HG03521 (cell line): Measurements from ENCODE around the gene MAD2L1BP.
A peak's percentile ranks its signal among the peaks of the same experiment; 100 is the strongest.
"Not testable (repeated sequence)": the region's sequence is repeated elsewhere in the genome, so short reads cannot be mapped to it uniquely, and the experiment has no call there.

ENCODE experiments used
- ATAC-seq: cut with Tn5 transposase; IDR thresholded peaks from one replicate; pipeline ENCODE4 v1.9.1; 2021; ENCODE audit warnings: mild to moderate bottlenecking, moderate library complexity; ENCODE audit not compliant: unreplicated experiment

The MAD2L1BP gene, protein sequence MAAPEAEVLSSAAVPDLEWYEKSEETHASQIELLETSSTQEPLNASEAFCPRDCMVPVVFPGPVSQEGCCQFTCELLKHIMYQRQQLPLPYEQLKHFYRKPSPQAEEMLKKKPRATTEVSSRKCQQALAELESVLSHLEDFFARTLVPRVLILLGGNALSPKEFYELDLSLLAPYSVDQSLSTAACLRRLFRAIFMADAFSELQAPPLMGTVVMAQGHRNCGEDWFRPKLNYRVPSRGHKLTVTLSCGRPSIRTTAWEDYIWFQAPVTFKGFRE

GRCh38 chr6:43635387-43636307, at the start of gene MAD2L1BP:
Gene MAD2L1BP (plus strand): TSS chr6:43635840. CDS start chr6:43635876, 36 bp downstream.
- peak; percentile 70 for ATAC-seq

GRCh38 chr6:43588194-43588593, 47.4 kb upstream of the MAD2L1BP start:
- no peak for ATAC-seq

DNA sequence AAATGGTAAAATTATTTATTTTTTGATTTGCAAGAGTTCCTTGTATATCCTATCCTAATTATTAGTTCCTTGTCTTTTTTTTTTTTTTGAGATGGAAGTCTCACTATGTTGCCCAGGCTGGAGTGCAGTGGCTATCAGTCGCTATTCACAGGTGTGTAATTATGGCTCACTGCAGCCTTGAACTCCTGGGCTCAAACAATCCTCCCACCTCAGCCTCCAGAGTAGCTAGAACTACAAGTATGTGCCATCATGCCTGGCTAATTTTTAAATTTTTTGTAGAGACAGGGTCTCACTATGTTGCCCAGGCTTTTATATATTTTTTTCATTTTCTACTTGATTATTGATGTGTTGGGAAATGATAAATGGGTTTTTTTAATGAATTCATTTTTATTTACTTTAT, 46.1 kb upstream of the MAD2L1BP start:
- not testable (repeated sequence) for ATAC-seq

DNA sequence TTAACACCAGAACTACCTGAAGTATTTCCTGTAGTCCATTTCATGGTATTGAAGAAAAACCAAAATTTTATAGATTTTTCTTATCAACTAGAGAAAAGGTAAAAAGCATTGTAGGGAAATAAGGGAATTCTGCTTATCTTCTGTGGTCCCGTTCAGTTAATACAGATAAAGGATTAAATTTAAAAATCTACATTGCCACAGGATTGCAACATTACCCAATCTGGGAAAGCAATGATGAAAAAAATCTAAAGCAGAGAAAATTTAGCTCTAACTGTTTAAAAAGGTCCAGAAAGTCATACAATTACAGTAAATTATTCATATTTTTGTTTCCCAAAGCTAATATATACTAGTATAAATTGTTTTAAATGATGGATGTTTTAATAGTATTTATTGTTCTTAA, 41.7 kb upstream of the MAD2L1BP start:
- no peak for ATAC-seq

DNA sequence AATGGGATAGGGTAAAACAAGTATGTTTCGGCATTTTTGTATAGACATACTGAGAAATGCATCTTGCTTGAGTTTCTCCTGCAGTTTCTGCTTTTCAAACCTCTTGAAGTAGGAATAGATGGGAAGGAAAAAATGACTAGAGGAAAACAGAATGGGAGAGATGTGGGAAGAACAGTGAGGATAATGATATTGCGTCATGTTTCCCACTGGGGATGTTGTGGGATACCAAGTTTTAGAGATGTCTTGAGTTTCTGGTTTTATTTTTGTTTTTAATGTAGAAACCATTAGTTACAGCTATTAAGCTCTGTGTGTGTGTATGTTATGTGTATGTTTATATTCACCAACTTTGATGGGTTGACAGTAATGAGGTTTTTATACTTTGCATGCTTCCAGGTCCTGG, 35.0 kb upstream of the MAD2L1BP start:
- no peak for ATAC-seq

- no peak for ATAC-seq
Measured at GRCh38 chr6:43604174-43604573, 31.5 kb upstream of the MAD2L1BP start.

- ATAC-seq: no peak
Measured at GRCh38 chr6:43606019-43606418, 29.6 kb upstream of the MAD2L1BP start.

- no peak for ATAC-seq
Measured at GRCh38 chr6:43608310-43608763, 27.3 kb upstream of the MAD2L1BP start.

DNA sequence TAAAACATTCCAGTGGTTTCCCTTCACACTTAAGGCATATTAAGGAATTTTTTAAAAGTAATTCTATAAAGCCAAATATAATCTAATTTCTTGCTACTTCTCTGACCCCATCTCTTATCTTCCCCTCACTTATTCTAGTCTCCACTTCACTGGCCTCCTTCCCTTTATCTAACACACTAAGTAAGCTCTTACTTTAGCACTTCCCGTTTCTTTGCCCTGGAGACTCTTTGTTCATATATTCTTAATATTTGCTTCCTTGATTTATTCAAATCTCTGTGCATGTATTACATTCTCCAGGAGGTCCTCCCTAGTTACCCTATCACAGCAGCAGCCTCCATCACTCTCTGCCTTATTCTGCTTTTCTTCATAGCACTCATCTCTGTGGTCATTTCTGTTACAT, 26.8 kb upstream of the MAD2L1BP start:
- no peak for ATAC-seq

GRCh38 chr6:43609402-43609801, 26.2 kb upstream of the MAD2L1BP start:
- no peak for ATAC-seq

- no peak for ATAC-seq
Measured at GRCh38 chr6:43610431-43610830, 25.2 kb upstream of the MAD2L1BP start.

DNA sequence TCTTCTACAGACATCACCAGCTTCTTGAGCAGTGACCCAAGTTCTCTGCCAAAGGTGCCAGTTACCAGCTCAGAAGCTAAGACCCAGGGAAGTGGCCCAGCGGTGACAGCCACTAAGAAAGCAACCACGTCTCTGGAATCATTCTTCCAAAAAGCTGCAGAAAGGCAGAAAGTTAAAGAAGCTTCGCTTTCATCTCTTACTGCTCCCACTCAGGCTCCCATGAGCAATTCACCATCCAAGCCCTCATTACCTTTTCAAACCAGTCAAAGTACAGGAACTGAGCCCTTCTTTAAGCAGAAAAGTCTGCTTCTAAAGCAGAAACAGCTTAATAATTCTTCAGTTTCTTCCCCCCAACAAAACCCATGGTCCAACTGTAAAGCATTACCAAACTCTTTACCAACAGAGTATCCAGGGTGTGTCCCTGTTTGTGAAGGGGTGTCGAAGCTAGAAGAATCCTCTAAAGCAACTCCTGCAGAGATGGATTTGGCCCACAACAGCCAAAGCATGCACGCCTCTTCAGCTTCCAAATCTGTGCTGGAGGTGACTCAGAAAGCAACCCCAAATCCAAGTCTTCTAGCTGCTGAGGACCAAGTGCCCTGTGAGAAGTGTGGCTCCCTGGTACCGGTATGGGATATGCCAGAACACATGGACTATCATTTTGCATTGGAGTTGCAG, 21.8 kb upstream of the MAD2L1BP start:
- no peak for ATAC-seq

- no peak for ATAC-seq
Measured at GRCh38 chr6:43614396-43614730, 21.3 kb upstream of the MAD2L1BP start.

- no peak for ATAC-seq
Measured at GRCh38 chr6:43616725-43617472, 18.7 kb upstream of the MAD2L1BP start.

- ATAC-seq: no peak
Measured at GRCh38 chr6:43621078-43621835, 14.4 kb upstream of the MAD2L1BP start.

- ATAC-seq: no peak
Measured at GRCh38 chr6:43621836-43622180, 13.8 kb upstream of the MAD2L1BP start.

DNA sequence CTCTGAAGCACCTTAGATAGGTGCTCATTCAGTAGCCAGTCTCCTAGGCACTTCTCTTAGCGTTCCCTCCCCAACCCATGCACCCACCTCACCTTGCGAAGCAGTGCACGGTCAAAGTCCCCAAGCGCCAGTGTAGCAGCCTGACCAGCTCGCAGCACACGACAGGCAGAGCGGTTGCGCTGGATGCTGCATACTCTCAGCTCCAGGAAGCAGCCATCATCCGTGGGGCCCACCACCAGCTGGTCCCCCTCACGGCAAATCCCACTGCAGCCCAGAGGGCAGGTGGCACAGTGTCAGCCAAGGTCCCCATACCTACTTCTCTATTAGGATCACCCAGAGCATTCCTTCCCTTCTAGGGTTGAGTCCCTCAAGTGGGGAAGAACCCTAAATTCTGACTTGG, 13.1 kb upstream of the MAD2L1BP start:
- no peak for ATAC-seq

- ATAC-seq: no peak
Measured at GRCh38 chr6:43623880-43624785, 11.5 kb upstream of the MAD2L1BP start.

- no peak for ATAC-seq
Measured at GRCh38 chr6:43624786-43625288, 10.8 kb upstream of the MAD2L1BP start.
